ENCODE measurements around the gene COL21A1.

- TF ChIP-seq CTCF (IDR thresholded peaks at IDR 0.05) (no peak), POLR2A (IDR thresholded peaks at IDR 0.05) (no peak), POLR2AphosphoS5 (IDR thresholded peaks at IDR 0.05) (no peak)
Observed at GRCh38 chr6:56214703-56215101, 32.7 kb downstream of the COL21A1 start.

All from breast epithelium (tissue), 3 donors.